GM19240 (cell line): ENCODE data around the gene NDOR1.

ENCODE experiments used
- DNase-seq: peaks from one replicate; pipeline ENCODE4 v3.0.0; 2011; ENCODE audit warnings: low spot score; ENCODE audit not compliant: insufficient read length

Gene NDOR1

GRCh38 chr9:137219757-137220316 is 14.3 kb downstream of the NDOR1 start:
- no peak for DNase-seq

- DNase-seq, result no peak
Measured at GRCh38 chr9:137220317-137221094, 15.0 kb downstream of the NDOR1 start.

GRCh38 chr9:137221095-137221505 is 15.6 kb downstream of the NDOR1 start:
- no peak for DNase-seq

GRCh38 chr9:137221506-137222111 is 16.1 kb downstream of the NDOR1 start:
- no peak for DNase-seq

- DNase-seq, result no peak
Measured at GRCh38 chr9:137222190-137223077, 16.9 kb downstream of the NDOR1 start, which contains the start of gene RNF208. Gene RNF208, minus strand, starts transcription at chr9:137222240. Its CDS starts 1,028 bp downstream, at chr9:137221212.

- DNase-seq, result peak; percentile 100
Measured at GRCh38 chr9:137223078-137223970, 17.8 kb downstream of the NDOR1 start.

GRCh38 chr9:137224830-137225694 is 19.6 kb downstream of the NDOR1 start, which contains the start of gene CYSRT1:
Gene CYSRT1, plus strand, starts transcription at chr9:137225174. Its CDS starts 448 bp downstream, at chr9:137225622.
- no peak for DNase-seq

- DNase-seq, result no peak
Measured at GRCh38 chr9:137225699-137226331, 20.3 kb downstream of the NDOR1 start.

- DNase-seq, result no peak
Measured at GRCh38 chr9:137226338-137227053, 21.0 kb downstream of the NDOR1 start.

- peak; percentile 86 for DNase-seq
Measured at GRCh38 chr9:137227054-137227852, 21.8 kb downstream of the NDOR1 start, which contains the start of gene RNF224. Gene RNF224, plus strand, starts transcription at chr9:137227502. Its CDS starts 834 bp downstream, at chr9:137228336.

GRCh38 chr9:137227853-137228505 is 22.5 kb downstream of the NDOR1 start:
- DNase-seq, result no peak

- no peak for DNase-seq
Measured at GRCh38 chr9:137228506-137228967, 23.0 kb downstream of the NDOR1 start.

GRCh38 chr9:137228968-137229896 is 23.7 kb downstream of the NDOR1 start:
- DNase-seq, result no peak

- DNase-seq, result no peak
Measured at GRCh38 chr9:137229903-137230704, 24.6 kb downstream of the NDOR1 start.
